ENCODE data around the gene APOO.

- TF ChIP-seq CTCF (IDR thresholded peaks at IDR 0.05), result no peak
- no peak for TF ChIP-seq POLR2A (IDR thresholded peaks at IDR 0.05)
Observed at GRCh38 chrX:23787745-23788118, 120.0 kb downstream of the APOO start.

All from uterus (tissue), 2 donors.